Calu3 (cell line): ENCODE measurements around the gene DRD1. TPM values are rescaled to one million over a fixed set of nuclear protein-coding genes. Genes with fewer than 3 reads are reported as not detected.

ENCODE experiments used
- BruUV-seq: library from RNA; stranded (reverse); fragments of 400-500 nt; replicated peaks from 2 replicates; lab custom pipeline; 2021; lab: Mats Ljungman, UMichigan
- CTCF ChIA-PET: fragments of 300-600 bp; sonication (Branson Sonifier 250); formaldehyde crosslinking; loops from one replicate; lab custom pipeline; 2022; ENCODE audit warnings: antibody characterized with exemption; lab: Charles Lee
- DNase-seq: peaks from one replicate; pipeline ENCODE4 v3.0.0; 2022
- H3K27ac Mint-ChIP-seq: one replicate; pipeline ENCODE4 v1.8.0; 2022; ENCODE audit warnings: mixed read lengths; ENCODE audit not compliant: unreplicated experiment
- H3K27me3 Mint-ChIP-seq: one replicate; pipeline ENCODE4 v1.8.0; 2022; ENCODE audit warnings: mixed read lengths; ENCODE audit not compliant: unreplicated experiment
- H3K36me3 Mint-ChIP-seq: one replicate; pipeline ENCODE4 v1.8.0; 2022; ENCODE audit warnings: mild to moderate bottlenecking, moderate library complexity, mixed read lengths; ENCODE audit not compliant: insufficient read depth, unreplicated experiment
- H3K4me1 Mint-ChIP-seq: one replicate; pipeline ENCODE4 v1.8.0; 2022; ENCODE audit warnings: mild to moderate bottlenecking, low read depth, mixed read lengths; ENCODE audit not compliant: unreplicated experiment
- H3K4me3 Mint-ChIP-seq: one replicate; pipeline ENCODE4 v1.8.0; 2022; ENCODE audit warnings: mild to moderate bottlenecking, low read depth, moderate library complexity, mixed read lengths; ENCODE audit not compliant: unreplicated experiment
- H3K9me3 Mint-ChIP-seq: one replicate; pipeline ENCODE4 v1.8.0; 2022; ENCODE audit warnings: low read depth, mixed read lengths; ENCODE audit not compliant: unreplicated experiment
- intact Hi-C: fragments of 100-400 bp; cut with micrococcal nuclease; formaldehyde crosslinking; loops from one replicate; pipeline ENCODE4 v1.10.0; 2022; ENCODE audit not compliant: unreplicated experiment
- total RNA-seq: library from RNA; stranded (reverse); gene quantifications from 2 replicates; pipeline ENCODE4 v1.2.3, GENCODE V29; 2022
- TF ChIP-seq, protein P1 (sequence below): fragments of 200-600 bp; IDR thresholded peaks from one replicate; pipeline ENCODE4 v1.8.0; 2022; ENCODE audit warnings: antibody characterized with exemption; ENCODE audit not compliant: unreplicated experiment

DRD1 gene
- total RNA-seq, 1 experiment from 2014 or later, result not detected

DNA sequence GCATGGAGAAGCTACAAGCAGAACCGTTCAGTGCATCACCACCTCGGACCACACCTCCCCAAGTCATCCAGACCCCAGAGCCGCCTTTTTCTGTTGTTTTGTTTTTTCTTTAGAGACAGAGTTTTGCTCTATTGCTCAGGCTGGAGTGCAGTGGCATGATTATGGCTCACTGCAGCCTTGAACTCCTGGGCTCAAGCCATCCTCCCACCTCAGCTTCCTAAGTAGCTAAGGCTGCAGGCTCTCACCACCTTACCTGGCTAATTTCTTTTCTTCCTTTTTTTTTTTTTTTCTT is 20.9 kb upstream of the DRD1 start:
- Mint-ChIP-seq H3K4me3 (no peak overlapping the region), H3K27ac (no peak overlapping the region), H3K36me3 (no peaks in the 10 kb centered on the region), H3K27me3 (peaks cover 42% of the 10 kb centered on the region), H3K4me1 (no peaks in the 10 kb centered on the region), H3K9me3 (no peaks in the 10 kb centered on the region)
- TF ChIP-seq, protein P1, sequence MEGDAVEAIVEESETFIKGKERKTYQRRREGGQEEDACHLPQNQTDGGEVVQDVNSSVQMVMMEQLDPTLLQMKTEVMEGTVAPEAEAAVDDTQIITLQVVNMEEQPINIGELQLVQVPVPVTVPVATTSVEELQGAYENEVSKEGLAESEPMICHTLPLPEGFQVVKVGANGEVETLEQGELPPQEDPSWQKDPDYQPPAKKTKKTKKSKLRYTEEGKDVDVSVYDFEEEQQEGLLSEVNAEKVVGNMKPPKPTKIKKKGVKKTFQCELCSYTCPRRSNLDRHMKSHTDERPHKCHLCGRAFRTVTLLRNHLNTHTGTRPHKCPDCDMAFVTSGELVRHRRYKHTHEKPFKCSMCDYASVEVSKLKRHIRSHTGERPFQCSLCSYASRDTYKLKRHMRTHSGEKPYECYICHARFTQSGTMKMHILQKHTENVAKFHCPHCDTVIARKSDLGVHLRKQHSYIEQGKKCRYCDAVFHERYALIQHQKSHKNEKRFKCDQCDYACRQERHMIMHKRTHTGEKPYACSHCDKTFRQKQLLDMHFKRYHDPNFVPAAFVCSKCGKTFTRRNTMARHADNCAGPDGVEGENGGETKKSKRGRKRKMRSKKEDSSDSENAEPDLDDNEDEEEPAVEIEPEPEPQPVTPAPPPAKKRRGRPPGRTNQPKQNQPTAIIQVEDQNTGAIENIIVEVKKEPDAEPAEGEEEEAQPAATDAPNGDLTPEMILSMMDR, result no peak
- no peak for DNase-seq
- BruUV-seq, result no TSS peak
- CTCF ChIA-PET, result interaction anchor here (0.7 to 1.9 kb wide), 8 partner anchors 12 to 1577 kb away, joined by 3 to 16 read pairs (median 4); partner anchors contain the start of gene SFXN1
- intact Hi-C loops, result loop anchor here (5.0 kb wide), 1 partner anchor 513 kb away; no protein-coding TSS in a partner anchor

DNA sequence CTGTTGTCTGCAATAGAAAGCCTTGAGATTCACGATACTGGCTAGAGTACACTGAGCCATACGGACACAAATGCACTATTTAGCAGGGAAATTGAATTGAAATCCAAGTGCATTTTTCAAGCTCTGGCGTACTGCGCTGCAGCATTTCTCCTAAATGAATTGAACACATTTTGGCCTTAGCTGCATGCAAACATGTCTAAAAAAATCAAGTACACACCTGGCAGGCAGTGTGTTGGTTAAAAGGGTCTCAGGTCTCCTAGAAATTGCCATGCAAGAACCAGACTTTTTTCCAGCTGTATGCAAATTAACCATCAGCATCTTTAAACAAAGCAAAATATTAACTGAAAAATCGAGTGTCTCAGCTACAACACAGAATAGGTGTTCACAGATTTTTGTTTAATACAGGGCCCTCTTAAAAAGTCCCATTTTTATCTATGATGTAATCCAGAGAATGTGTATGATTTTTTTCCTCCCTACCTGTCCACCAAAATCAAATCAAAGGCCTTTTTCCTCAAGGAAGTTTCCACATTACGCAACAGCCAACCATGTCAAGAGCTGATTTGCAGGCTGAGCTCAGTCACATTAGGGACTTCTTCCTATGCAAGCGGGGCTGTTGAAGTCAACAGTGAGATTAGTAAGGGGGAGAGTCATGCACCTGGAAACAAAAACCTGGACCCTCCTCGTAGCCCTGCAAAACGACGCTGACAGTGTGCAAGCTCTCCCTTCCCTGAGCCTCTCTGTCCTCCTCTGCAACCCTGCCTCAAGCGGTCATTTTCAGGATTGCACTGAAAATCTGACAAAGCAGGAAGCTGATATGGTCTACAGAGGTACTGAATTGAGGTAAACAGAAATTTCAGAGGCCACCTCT is 20.3 kb upstream of the DRD1 start:
- Mint-ChIP-seq H3K27ac (no peak overlapping the region), H3K4me1 (no peaks in the 10 kb centered on the region), H3K36me3 (no peaks in the 10 kb centered on the region), H3K4me3 (no peak overlapping the region), H3K27me3 (peaks cover 38% of the 10 kb centered on the region), H3K9me3 (no peaks in the 10 kb centered on the region)
- BruUV-seq, result no TSS peak
- TF ChIP-seq, protein P1, result peak; percentile 68
- peak; percentile 78 for DNase-seq
- intact Hi-C loops, result loop anchor here (5.0 kb wide), 1 partner anchor 512 kb away; no protein-coding TSS in a partner anchor
- CTCF ChIA-PET, result interaction anchor here (0.7 to 1.9 kb wide), 4 partner anchors 11 to 1577 kb away, joined by 3 to 16 read pairs (median 4); partner anchors contain the start of gene SFXN1

DNA sequence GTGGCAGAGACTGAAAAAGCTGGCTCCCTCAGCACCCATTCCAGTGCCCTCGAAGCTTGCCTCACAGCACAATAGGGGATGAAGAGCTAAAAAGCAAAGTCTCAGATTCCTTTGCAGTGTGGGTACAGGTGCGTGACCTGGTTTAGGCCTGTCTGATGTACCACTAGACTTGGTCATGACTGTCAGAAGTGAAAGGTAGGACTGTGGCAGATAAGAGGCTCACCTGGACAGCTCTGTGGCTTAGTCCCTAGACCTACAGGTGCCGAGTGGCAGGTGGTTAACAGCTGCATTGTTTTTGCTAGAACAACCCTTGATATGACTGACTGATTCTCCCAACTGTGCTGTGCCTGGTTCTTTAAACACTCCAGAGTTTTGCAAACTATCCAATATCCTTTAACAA is 19.7 kb upstream of the DRD1 start:
- Mint-ChIP-seq H3K4me1 (no peaks in the 10 kb centered on the region), H3K4me3 (no peak overlapping the region), H3K36me3 (no peaks in the 10 kb centered on the region), H3K9me3 (no peaks in the 10 kb centered on the region), H3K27me3 (peaks cover 38% of the 10 kb centered on the region), H3K27ac (no peak overlapping the region)
- TF ChIP-seq, protein P1, result no peak
- BruUV-seq, result no TSS peak
- DNase-seq, result no peak
- intact Hi-C loops, result loop anchor here (5.0 kb wide), 1 partner anchor 511 kb away; no protein-coding TSS in a partner anchor
- CTCF ChIA-PET, result interaction anchor here (1.9 kb wide), 1 partner anchor 14 kb away, joined by 16 read pairs; the partner anchor contains the start of gene SFXN1

DNA sequence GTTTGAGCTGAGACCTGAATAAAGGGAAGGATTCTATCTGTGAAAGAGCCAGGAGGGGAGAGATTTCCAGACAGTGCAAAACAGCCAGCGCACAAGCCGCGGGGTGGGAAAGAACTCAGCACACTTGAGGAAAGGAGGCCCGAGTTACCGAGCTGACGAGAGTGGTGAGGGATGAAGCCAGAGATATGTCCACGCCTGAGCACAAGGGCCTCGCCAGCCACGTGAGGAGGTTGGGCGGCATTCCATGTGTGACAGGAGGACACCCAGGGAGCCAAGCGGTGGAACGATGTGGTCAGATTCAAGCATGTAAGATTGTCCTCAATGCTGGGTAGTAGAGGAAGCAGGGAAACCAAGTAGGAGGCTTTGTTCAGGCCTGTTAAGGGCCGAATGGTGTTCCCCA is 17.4 kb upstream of the DRD1 start:
- Mint-ChIP-seq H3K9me3 (no peaks in the 10 kb centered on the region), H3K36me3 (no peaks in the 10 kb centered on the region), H3K27me3 (peaks cover 18% of the 10 kb centered on the region), H3K4me3 (no peak overlapping the region), H3K4me1 (no peaks in the 10 kb centered on the region), H3K27ac (no peak overlapping the region)
- DNase-seq, result no peak
- CTCF ChIA-PET, result interaction anchor here (0.6 to 0.7 kb wide), 2 partner anchors 9 to 128 kb away, joined by 4 read pairs; no protein-coding TSS in a partner anchor
- no TSS peak for BruUV-seq
- intact Hi-C loops, result loop anchor here (5.0 kb wide), 1 partner anchor 509 kb away; no protein-coding TSS in a partner anchor
- TF ChIP-seq, protein P1, result no peak
